Measurements from ENCODE around the gene CXCR5. TPM values are rescaled to one million over a fixed set of nuclear protein-coding genes. Genes with fewer than 3 reads are reported as not detected.

CXCR5 gene
- polyA plus RNA-seq, 1 donor (not counting 4 experiments of a cell fraction or from before 2014, with no cell fraction given) = not detected

GRCh38 chr11:118895093-118896039 is 11.7 kb downstream of the CXCR5 start:
- dilution Hi-C loops (cut with MboI; ENCODE audit: extremely low pct_ligation_motif_present, low sequenced_read_pairs) = no loop called here
- FAIRE-seq (no peak), DNase-seq (ENCODE audit: low read depth, low spot score) (no peak)
- Histone ChIP-seq H3K9ac (ENCODE audit: control insufficient read depth, extremely low read depth, insufficient read depth, low read length) (no peak overlapping the region), H3K79me2 (ENCODE audit: control insufficient read depth, insufficient read depth, low read length) (no peaks in the 10 kb centered on the region), H3K4me2 (ENCODE audit: control insufficient read depth, extremely low read depth, insufficient read depth, low read depth, low read length) (no peak overlapping the region), H3K4me1 (ENCODE audit: control insufficient read depth, extremely low read depth, insufficient read depth, low read length) (no peaks in the 10 kb centered on the region), H4K20me1 (ENCODE audit: control insufficient read depth, extremely low read depth, insufficient read depth, low read length) (peaks cover 8% of the 10 kb centered on the region), H3K9me3 (ENCODE audit: control insufficient read depth, low read depth, low read length) (no peaks in the 10 kb centered on the region), H3K9me1 (ENCODE audit: control insufficient read depth, extremely low read depth, insufficient read depth, low read length) (no peaks in the 10 kb centered on the region), H3K4me3 (ENCODE audit: control insufficient read depth in 2 of 3, extremely low read depth in 1 of 3, insufficient read depth in 2 of 3, low read depth in 1 of 3, low read length in 3 of 3) (no peak overlapping the region), H3K27ac (ENCODE audit: control insufficient read depth, insufficient read depth, low read length) (no peak overlapping the region), H3K36me3 (ENCODE audit: control insufficient read depth in 2 of 2, extremely low read depth in 1 of 2, insufficient read depth in 2 of 2, low read length in 2 of 2) (peaks cover 10 to 26% of the 10 kb centered on the region in 2 experiments), H2AFZ (ENCODE audit: control insufficient read depth, low read length) (no peak overlapping the region), H3K27me3 (ENCODE audit: control insufficient read depth, extremely low read depth, insufficient read depth, low read length) (no peaks in the 10 kb centered on the region)
- TF ChIP-seq EZH2 (IDR thresholded peaks at IDR 0.05; ENCODE audit: low read length) = no peak
- TF ChIP-seq, protein P1, sequence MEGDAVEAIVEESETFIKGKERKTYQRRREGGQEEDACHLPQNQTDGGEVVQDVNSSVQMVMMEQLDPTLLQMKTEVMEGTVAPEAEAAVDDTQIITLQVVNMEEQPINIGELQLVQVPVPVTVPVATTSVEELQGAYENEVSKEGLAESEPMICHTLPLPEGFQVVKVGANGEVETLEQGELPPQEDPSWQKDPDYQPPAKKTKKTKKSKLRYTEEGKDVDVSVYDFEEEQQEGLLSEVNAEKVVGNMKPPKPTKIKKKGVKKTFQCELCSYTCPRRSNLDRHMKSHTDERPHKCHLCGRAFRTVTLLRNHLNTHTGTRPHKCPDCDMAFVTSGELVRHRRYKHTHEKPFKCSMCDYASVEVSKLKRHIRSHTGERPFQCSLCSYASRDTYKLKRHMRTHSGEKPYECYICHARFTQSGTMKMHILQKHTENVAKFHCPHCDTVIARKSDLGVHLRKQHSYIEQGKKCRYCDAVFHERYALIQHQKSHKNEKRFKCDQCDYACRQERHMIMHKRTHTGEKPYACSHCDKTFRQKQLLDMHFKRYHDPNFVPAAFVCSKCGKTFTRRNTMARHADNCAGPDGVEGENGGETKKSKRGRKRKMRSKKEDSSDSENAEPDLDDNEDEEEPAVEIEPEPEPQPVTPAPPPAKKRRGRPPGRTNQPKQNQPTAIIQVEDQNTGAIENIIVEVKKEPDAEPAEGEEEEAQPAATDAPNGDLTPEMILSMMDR (optimal IDR thresholded peaks at IDR 0.05 in 1 of 3, IDR thresholded peaks at IDR 0.05 in 1 of 3, conservative IDR thresholded peaks at IDR 0.05 in 1 of 3; ENCODE audit: extremely low read depth in 1 of 3, insufficient read depth in 2 of 3, low read length in 3 of 3) = no peak

GRCh38 chr11:118896472-118896913 is 12.8 kb downstream of the CXCR5 start:
- peaks cover 21 to 35% of the 10 kb centered on the region in 2 experiments for H3K36me3 ChIP-seq (ENCODE audit: control insufficient read depth in 2 of 2, extremely low read depth in 1 of 2, insufficient read depth in 2 of 2, low read length in 2 of 2)
- H2AFZ ChIP-seq (ENCODE audit: control insufficient read depth, low read length) = no peak overlapping the region
- no peak for DNase-seq (ENCODE audit: low read depth, low spot score)
- no peak overlapping the region for H3K9ac ChIP-seq (ENCODE audit: control insufficient read depth, extremely low read depth, insufficient read depth, low read length)
- H3K4me3 ChIP-seq (ENCODE audit: control insufficient read depth in 2 of 3, extremely low read depth in 1 of 3, insufficient read depth in 2 of 3, low read depth in 1 of 3, low read length in 3 of 3) = no peak overlapping the region
- TF ChIP-seq EZH2 (IDR thresholded peaks at IDR 0.05; ENCODE audit: low read length) = no peak
- H3K9me1 ChIP-seq (ENCODE audit: control insufficient read depth, extremely low read depth, insufficient read depth, low read length) = no peaks in the 10 kb centered on the region
- peaks cover 7% of the 10 kb centered on the region for H3K79me2 ChIP-seq (ENCODE audit: control insufficient read depth, insufficient read depth, low read length)
- H3K27ac ChIP-seq (ENCODE audit: control insufficient read depth, insufficient read depth, low read length) = no peak overlapping the region
- H3K9me3 ChIP-seq (ENCODE audit: control insufficient read depth, low read depth, low read length) = no peaks in the 10 kb centered on the region
- no peak overlapping the region for H3K4me2 ChIP-seq (ENCODE audit: control insufficient read depth, extremely low read depth, insufficient read depth, low read depth, low read length)
- no peaks in the 10 kb centered on the region for H3K4me1 ChIP-seq (ENCODE audit: control insufficient read depth, extremely low read depth, insufficient read depth, low read length)
- dilution Hi-C loops (cut with MboI; ENCODE audit: extremely low pct_ligation_motif_present, low sequenced_read_pairs) = no loop called here
- no peak for FAIRE-seq
- H4K20me1 ChIP-seq (ENCODE audit: control insufficient read depth, extremely low read depth, insufficient read depth, low read length) = peaks cover 11% of the 10 kb centered on the region
- no peaks in the 10 kb centered on the region for H3K27me3 ChIP-seq (ENCODE audit: control insufficient read depth, extremely low read depth, insufficient read depth, low read length)

All from keratinocyte (primary cell).